Measurements from ENCODE around the gene CALR3.

GRCh38 chr19:16458391-16459341, 37.3 kb downstream of the CALR3 start:
- TF ChIP-seq CTCF (IDR thresholded peaks at IDR 0.05; ENCODE audit: low read depth, low read length, missing input control): no peak
- no peak for TF ChIP-seq MAX (IDR thresholded peaks at IDR 0.05)
